GM13976 (cell line): ENCODE results near the gene COBL.

Source experiments
- DNase-seq: peaks from one replicate; pipeline ENCODE4 v3.0.0; 2012; ENCODE audit warnings: low spot score
- in situ Hi-C: fragments of 300-500 bp; cut with MboI; formaldehyde crosslinking; loops from one replicate; pipeline ENCODE4 v1.12.0; 2022; ENCODE audit warnings: low sequenced_read_pairs, mixed read lengths, inconsistent platforms; ENCODE audit not compliant: unreplicated experiment
- TF ChIP-seq, protein P1 (sequence below): IDR thresholded peaks from 2 replicates; pipeline ENCODE4 v1.5.1; 2012; ENCODE audit warnings: borderline replicate concordance, mild to moderate bottlenecking; ENCODE audit not compliant: insufficient read depth; ENCODE audit errors: extremely low read depth, missing control alignments, control extremely low read depth

The COBL gene

DNA sequence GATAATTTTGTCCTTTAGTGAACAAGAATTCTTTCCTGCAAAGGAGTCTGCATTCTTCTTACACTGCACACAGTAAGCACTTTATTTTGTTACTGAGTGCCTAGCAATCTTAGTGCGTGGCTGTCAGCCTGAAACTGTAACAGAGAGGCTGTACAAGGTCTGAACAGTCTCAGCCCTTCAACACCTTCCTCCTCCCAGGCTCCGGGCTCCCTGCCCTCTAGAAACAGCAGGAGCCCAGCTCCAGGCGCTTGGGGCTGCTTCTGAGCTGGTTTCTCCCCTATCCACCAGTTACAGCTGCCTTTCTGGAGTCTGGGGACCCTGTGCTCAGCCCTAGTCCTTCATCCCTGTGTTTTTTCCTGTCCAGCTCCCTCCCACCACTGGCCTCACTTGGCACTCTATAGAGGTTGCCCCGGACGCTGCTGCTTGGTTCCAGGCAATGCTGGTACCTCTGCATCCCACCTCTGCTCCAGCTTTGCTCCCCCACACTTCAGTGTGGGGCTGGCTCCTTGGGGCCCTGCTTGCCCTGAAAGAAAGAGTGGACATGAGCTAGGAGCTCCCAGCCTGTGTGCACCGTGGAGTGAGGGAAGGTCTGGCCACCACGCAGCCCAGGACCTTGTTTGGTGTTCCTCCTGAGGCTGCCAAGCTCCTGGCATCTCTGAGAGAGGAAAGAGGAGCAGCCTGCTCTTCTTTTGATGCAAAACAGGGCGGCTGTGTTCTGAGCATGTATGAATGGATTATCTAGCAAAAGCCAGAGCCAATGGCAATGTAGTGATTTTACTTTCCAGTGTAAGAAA, 282.7 kb downstream of the COBL start:
- in situ Hi-C loops = no loop called here
- DNase-seq = no peak
- TF ChIP-seq, protein P1, sequence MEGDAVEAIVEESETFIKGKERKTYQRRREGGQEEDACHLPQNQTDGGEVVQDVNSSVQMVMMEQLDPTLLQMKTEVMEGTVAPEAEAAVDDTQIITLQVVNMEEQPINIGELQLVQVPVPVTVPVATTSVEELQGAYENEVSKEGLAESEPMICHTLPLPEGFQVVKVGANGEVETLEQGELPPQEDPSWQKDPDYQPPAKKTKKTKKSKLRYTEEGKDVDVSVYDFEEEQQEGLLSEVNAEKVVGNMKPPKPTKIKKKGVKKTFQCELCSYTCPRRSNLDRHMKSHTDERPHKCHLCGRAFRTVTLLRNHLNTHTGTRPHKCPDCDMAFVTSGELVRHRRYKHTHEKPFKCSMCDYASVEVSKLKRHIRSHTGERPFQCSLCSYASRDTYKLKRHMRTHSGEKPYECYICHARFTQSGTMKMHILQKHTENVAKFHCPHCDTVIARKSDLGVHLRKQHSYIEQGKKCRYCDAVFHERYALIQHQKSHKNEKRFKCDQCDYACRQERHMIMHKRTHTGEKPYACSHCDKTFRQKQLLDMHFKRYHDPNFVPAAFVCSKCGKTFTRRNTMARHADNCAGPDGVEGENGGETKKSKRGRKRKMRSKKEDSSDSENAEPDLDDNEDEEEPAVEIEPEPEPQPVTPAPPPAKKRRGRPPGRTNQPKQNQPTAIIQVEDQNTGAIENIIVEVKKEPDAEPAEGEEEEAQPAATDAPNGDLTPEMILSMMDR = no peak

DNA sequence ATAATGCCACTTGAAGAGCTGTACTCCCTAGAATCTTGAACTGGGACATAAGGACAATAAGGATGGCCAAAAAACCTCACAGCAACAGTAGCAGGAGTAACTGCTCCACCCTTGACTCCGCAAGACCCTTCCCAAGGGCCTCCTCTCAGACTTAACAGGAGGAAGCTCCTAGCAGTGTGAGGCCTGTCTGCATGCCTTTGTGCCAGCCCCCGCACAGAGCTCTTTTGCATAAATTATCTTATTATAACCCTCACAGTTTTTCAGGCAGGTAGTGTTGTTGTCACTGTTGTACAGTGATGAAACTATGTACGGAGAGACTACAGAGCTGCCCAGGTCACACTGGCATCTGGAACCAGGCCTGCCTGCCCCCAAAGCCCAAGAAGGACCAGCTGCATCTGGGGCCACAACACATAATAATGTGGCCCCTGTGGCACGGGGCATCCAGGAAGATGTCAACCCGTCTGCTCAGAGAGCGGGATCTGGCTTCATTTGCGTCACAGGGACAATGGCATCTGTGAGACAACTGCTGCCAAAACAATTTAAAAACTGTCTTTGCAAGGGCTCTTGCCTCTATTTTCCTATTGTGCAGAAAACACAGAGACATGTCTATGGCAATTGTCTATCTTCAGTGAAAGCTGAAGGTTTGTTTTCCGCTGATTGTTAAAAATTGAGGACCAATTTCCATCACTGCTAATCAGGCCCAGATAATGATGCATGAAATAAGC, 284.7 kb downstream of the COBL start:
- TF ChIP-seq, protein P1 = no peak
- in situ Hi-C loops = no loop called here
- no peak for DNase-seq

DNA sequence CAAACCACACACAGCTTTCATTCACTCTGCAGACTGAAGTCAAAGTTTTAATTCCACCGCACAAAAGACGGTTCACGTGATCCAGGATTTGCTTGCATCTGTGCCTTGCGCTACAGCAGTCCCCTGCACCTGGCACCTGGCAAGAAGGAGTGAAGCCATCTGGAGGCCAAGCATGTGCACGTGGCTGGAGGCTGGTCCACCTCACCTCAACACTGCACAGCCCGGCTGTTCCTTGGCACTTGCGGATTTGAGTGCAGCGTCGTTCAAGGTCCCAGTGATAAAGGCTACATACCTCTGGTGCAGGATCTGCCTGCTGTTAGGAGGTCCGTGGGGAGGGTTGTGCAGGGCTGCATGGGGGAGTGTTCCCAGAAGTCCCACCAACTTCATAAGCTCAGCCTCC, 285.4 kb downstream of the COBL start:
- in situ Hi-C loops = no loop called here
- no peak for DNase-seq
- TF ChIP-seq, protein P1 = no peak

DNA sequence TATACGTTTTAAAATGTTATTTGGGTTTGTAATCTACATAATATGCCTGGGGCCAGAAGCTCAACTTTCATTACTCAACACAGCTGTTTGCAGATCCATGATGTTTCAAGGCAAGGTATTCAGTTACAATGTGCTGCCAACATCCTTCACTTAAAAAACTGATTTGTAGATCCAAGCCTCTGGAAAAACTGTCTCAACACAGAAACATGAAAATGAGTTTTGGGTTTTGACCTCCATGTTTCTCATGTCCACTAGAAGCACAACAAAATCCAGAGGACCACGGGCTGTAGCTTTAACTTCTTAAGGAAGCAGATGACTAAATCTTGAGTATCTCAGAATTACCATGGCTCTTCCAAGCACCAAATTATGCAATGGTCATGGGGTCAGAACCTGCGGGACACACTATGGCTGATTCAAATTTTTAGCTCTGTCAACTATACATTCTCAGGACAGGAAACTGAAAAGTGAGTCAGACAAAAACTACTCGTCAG, 286.9 kb downstream of the COBL start:
- TF ChIP-seq, protein P1 = no peak
- in situ Hi-C loops = no loop called here
- no peak for DNase-seq

DNA sequence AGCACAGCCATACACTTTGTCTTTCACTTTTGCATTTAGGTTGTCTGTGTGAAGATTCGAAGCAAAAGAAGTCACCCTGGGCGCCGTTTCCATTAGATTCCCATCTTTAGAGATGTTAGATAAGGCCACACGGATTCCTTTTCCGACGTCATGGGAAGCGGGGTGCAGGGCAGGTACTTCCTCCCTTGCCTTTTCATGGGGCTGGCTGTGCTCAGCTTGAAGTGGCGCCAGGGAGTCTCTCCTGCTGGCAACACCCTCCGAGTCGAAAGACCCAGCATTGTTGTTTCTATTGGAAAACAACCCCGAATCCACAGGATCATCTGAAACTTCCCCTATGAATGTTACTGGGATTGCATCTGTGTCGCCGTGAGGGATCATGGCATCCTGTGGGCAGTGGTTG, 287.5 kb downstream of the COBL start:
- in situ Hi-C loops = no loop called here
- TF ChIP-seq, protein P1 = no peak
- no peak for DNase-seq

DNA sequence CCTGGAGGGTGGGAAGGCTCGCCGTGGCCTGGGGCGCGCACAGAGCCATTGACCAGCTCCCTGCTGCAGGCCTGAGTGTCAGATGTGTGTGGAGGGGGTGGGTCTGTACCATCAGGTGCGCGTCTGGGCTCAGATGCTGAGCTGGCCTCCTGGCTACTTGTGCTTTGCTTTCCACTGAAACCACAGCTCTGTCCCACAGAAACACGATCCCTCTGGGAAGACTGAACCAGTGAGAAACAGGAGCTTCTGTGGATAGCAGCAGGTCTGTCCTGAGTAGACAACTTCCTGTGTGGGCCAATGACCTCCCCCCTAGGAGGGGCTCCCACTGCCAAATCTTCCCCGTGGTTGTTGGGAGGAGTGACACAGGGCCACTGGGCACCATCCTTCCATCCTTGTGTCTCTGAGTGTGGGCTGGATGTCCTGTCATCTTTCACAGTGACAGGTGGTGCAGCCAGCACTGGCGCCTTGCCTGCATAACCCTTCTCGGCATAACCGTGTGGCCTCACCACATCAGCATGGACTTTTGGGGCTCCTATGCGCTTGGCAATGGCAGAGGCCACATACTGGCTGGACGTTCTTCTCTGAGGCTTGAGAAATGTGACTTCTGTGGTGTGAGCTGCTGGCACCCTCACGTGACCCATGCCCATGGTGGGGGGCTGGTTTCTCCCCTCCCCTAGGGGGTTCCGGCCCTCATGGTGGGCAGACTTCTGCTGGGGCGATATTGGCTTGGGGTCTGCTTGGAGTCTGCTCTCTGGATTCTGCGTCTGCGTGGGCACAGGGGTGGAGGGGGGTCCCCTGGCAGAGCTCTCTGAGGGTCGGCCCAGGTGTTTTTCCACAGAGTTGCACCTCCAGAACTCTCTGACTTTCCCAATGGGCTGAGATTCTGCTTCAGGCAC, 288.4 kb downstream of the COBL start:
- DNase-seq = no peak
- in situ Hi-C loops = no loop called here
- TF ChIP-seq, protein P1 = no peak
